GM12873 (cell line): ENCODE measurements around the gene MRPS18C.

Experiments
- TF ChIP-seq, protein P1 (sequence below): IDR thresholded peaks from 2 replicates; pipeline ENCODE4 v1.5.1; 2012; ENCODE audit warnings: low read depth, mild to moderate bottlenecking, moderate library complexity, low read length, control low read depth; ENCODE audit not compliant: insufficient read depth; ENCODE audit errors: missing control alignments

MRPS18C gene

DNA sequence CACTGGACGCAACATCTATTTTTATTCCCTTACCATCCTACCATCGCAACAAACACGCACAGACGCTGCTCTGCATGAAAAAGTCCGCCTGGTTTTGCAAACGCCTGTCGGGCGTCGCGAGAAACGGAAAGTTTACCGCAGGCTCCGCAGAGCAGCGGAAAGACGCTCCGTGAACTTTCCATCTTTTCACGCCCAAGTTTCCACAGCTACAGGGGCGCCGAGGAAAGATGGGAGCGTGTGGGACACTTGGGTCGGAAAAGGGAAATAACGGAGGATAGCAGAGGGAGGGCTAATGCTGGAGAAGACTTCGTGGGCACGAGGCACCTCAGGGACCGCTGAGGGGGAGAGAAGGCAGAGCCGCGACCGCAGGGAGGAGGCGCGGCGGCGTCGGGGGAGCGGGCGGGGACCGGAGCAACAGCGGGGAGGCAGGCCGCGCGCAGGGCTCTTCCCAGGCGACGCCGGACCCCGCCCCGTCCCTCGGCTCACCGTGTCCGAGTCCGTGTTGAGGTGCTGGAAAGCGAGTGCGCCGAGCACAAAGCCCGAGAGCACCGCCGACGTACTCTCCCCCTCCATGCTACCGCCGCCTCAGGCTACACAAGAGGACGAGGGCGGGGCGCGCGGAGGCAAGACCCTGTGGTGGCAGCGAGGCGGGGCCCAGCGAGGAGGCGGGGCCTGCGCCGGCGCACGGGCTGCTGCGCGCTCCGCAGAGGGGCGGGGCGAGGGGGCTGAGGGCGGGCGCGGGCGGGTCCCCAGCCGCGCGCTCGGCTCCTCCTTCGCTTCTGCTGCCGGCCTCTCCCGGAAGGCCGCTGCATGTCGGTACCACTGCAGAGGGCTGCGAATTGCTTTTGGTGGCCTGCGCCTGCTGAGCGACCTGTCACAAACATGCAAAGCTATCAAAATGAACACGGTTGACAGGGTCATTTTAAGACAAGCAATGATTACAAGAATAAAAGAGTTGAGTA is 28.9 kb downstream of the MRPS18C start, which contains the start of gene ABRAXAS1:
Gene ABRAXAS1, minus strand, starts transcription at position 601 of the 962 bp plus-strand sequence. Its CDS starts 28 bp downstream, at position 573.
- TF ChIP-seq, protein P1, sequence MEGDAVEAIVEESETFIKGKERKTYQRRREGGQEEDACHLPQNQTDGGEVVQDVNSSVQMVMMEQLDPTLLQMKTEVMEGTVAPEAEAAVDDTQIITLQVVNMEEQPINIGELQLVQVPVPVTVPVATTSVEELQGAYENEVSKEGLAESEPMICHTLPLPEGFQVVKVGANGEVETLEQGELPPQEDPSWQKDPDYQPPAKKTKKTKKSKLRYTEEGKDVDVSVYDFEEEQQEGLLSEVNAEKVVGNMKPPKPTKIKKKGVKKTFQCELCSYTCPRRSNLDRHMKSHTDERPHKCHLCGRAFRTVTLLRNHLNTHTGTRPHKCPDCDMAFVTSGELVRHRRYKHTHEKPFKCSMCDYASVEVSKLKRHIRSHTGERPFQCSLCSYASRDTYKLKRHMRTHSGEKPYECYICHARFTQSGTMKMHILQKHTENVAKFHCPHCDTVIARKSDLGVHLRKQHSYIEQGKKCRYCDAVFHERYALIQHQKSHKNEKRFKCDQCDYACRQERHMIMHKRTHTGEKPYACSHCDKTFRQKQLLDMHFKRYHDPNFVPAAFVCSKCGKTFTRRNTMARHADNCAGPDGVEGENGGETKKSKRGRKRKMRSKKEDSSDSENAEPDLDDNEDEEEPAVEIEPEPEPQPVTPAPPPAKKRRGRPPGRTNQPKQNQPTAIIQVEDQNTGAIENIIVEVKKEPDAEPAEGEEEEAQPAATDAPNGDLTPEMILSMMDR = no peak

DNA sequence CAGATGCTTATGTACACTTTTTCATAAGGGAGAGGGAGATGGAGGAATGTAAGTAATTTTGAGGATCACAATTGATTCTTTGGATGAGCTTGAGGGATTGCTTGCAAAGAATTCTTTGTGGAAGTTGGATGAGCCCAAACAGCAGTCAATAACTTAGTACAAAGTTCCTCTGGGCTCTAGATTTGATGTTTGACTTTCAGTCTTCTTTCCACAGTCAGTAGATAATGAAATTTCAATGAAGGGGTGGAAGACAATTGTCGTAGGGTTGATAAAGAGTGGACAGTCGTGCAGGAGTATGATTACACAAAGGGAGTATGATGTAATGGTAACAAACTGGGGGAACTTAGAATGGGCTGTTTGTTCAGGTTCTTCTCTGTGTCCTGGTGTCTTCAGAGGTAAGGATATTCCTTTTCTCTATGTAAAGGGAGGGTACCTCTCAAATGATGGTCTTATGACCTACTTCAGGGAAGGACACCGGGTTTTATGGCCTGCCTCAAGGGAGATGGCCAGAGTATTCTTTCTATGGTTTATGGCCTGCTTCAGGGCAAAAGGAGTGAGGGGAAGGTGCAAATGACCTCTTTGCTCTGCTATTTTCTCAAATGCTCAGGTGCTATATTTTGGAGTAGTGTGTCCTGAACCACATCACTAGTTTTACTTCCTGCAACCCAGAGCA is 30.7 kb downstream of the MRPS18C start:
- TF ChIP-seq, protein P1 = no peak

DNA sequence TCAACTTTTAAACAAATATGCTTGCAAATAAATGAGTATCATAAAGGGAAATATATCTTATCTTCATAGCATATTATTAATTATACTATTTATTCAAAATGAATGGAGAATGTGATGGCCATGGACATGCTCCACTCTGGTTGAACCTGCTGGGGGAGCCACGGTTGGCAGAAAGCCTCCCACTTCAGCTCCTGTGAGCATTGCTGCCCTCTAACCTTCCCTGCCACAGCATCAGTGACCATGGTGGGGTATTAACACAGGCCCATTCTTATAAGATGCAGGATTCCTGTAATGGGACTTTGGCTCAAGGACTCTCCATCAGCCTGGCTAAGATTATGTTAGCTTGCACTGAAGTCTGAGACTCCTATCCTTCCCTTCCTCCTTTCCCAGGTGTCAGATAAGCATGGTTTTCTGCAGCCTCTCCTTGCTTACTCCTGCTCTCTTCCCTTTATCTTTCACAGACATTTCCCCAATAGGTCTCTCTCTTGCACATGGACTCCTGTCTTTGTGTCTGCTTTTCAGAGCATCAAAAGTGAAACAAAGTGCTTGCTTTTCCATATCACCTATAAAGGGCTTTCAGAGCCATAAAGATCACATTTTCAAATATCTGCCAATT is 34.0 kb downstream of the MRPS18C start:
- TF ChIP-seq, protein P1 = no peak

DNA sequence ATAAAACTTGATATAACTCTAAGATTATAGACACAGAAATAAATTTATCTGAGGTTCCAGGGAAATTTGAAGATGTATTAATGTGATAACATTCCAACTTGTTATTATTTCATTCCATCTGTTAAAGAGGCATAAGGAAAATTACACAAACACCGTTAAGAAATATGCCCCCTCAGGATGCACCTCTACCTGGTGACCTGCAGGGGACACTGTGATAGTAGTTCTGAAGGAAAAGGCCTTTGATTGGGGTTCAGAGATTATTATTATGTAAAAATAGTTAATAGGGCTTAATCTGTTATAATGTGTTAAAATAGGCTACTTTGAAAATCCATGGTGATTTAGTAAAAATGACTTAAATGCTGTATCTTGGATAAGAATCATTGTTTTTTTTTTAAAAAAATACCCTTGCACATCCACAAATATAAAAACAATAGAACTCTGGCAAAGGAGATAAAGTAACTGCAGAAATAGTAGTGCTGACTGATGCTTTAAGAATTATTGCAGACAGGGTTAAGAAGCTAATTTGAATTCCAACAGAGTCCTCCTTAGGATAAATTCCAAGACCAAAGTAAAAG is 35.1 kb downstream of the MRPS18C start:
- TF ChIP-seq, protein P1 = peak; percentile 79

DNA sequence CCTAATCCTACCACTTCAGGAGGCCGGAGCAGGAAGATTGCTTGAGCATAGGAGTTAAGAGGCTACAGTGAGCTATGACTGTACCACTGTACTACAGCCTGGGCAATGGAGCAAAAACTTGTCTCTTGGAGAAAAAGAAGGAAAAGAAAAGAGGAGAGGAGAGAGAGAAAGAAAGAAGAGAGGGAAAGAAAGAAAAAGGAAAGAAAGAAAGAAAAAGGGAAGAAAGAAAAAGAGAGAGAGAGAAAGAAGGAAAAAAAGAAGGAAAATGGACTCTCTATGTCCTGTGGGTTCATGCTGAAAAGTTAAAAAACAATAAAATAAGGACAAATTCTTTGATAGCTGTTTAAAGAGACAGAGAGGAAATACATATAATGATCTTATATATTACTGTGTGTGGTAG is 42.3 kb downstream of the MRPS18C start:
- TF ChIP-seq, protein P1 = no peak

DNA sequence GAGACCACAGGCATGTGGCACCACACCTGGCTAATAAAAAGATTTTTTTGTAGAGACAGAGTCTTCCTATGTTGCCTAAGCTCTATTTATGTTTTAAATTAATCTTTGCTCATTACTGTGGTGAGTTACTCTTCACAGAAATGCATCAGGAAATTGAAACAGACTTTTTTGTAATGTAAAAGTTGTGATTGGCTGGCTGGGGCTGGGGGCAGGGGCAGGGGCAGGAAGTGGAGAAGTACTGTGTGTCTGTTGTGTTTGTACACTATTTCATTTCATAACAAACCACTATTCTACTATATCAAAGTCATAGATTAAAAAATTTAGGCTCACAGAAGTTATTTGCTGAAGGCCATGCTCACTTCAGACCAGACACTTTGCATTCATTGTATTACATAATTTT is 48.1 kb downstream of the MRPS18C start:
- TF ChIP-seq, protein P1 = no peak
